Measurements from ENCODE around the gene RNF150. TPM values are rescaled to one million over a fixed set of nuclear protein-coding genes. Genes with fewer than 3 reads are reported as not detected.

RNF150 gene
- total and polyA plus RNA-seq, 2 of the 8 experiments (the other 6 are each of a cell fraction or from before 2014, with no cell fraction given), result 3.4 to 4.8 TPM

GRCh38 chr4:140834839-140835495, 298.3 kb downstream of the RNF150 start (continued):
- TF ChIP-seq SP2 (IDR thresholded peaks at IDR 0.05; ENCODE audit: low read length), result no peak
- no peak for TF ChIP-seq NANOG (IDR thresholded peaks at IDR 0.05; ENCODE audit: insufficient read depth, low read depth, low read length, poor library complexity, severe bottlenecking)
- TF ChIP-seq CBX5 (IDR thresholded peaks at IDR 0.05; ENCODE audit: low read depth, low read length), result no peak
- TF ChIP-seq KDM4A (IDR thresholded peaks at IDR 0.05; ENCODE audit: low read depth, low read length, severe bottlenecking), result no peak
- no peak for TF ChIP-seq SIRT6 (IDR thresholded peaks at IDR 0.05; ENCODE audit: low read length)
- no peak for TF ChIP-seq SP4 (IDR thresholded peaks at IDR 0.05; ENCODE audit: low read length)
- TF ChIP-seq HDAC6 (IDR thresholded peaks at IDR 0.05; ENCODE audit: low read depth, low read length), result no peak
- TF ChIP-seq EGR1 (IDR thresholded peaks at IDR 0.05; ENCODE audit: borderline replicate concordance, low read depth, low read length), result no peak
- no peak for TF ChIP-seq YY1 (IDR thresholded peaks at IDR 0.05; ENCODE audit: low read depth, low read length)
- TF ChIP-seq BCL11A (IDR thresholded peaks at IDR 0.05; ENCODE audit: low read depth in 2 of 2, low read length in 2 of 2), result no peak

Measured in H1 (cell line).